H9 (cell line): ENCODE data around the gene NMUR1. TPM values are rescaled to one million over a fixed set of nuclear protein-coding genes. Genes with fewer than 3 reads are reported as not detected.

Experiments used
- DNase-seq: peaks from one replicate; pipeline ENCODE4 v3.0.0-alpha.2; 2017
- H2AFZ ChIP-seq: one replicate; pipeline ENCODE4 v1.6.1; 2013; ENCODE audit warnings: mild to moderate bottlenecking, low read length, control low read depth, moderate library complexity
- H2AK5ac ChIP-seq: 2 replicates; pipeline ENCODE4 v1.6.1; 2013; ENCODE audit warnings: low read length, control low read depth, mixed read lengths; ENCODE audit not compliant: insufficient read length
- H2BK120ac ChIP-seq: one replicate; pipeline ENCODE4 v1.6.1; 2013; ENCODE audit warnings: low read depth, mild to moderate bottlenecking, low read length, control low read depth, inconsistent platforms; ENCODE audit not compliant: poor library complexity, severe bottlenecking
- H2BK12ac ChIP-seq: 2 replicates; pipeline ENCODE4 v1.6.1; 2013; ENCODE audit warnings: low read length, control low read depth, mixed read lengths, low read depth; ENCODE audit not compliant: insufficient read length
- H2BK15ac ChIP-seq: 2 replicates; pipeline ENCODE4 v1.6.1; 2013; ENCODE audit warnings: low read depth, low read length, control low read depth
- H2BK20ac ChIP-seq: one replicate; pipeline ENCODE4 v1.6.1; 2013; ENCODE audit warnings: low read depth, mild to moderate bottlenecking, low read length, control low read depth, inconsistent platforms; ENCODE audit not compliant: poor library complexity, severe bottlenecking
- H2BK5ac ChIP-seq: 2 replicates; pipeline ENCODE4 v1.6.1; 2013; ENCODE audit warnings: low read length, control low read depth, mixed read lengths; ENCODE audit not compliant: insufficient read length
- H3K14ac ChIP-seq: 2 replicates; pipeline ENCODE4 v1.6.1; 2013; ENCODE audit warnings: low read length, control low read depth; ENCODE audit not compliant: insufficient read depth
- H3K18ac ChIP-seq: 2 replicates; pipeline ENCODE4 v1.6.1; 2013; ENCODE audit warnings: low read depth, mild to moderate bottlenecking, mixed read lengths, low read length, control low read depth; ENCODE audit not compliant: insufficient read length
- H3K23ac ChIP-seq: 2 replicates; pipeline ENCODE4 v1.6.1; 2013; ENCODE audit warnings: low read length, control low read depth, mixed read lengths, low read depth; ENCODE audit not compliant: insufficient read length
- H3K23me2 ChIP-seq: 2 replicates; pipeline ENCODE4 v1.6.1; 2013; ENCODE audit warnings: low read depth, mild to moderate bottlenecking, mixed read lengths, low read length, control low read depth; ENCODE audit not compliant: insufficient read length, poor library complexity, severe bottlenecking
- H3K27ac ChIP-seq: 2 replicates; pipeline ENCODE4 v1.5.1; 2013; ENCODE audit warnings: low read length, control low read depth, mixed read lengths, low read depth; ENCODE audit not compliant: insufficient read length
- H3K27me3 ChIP-seq: 2 replicates; pipeline ENCODE4 v1.6.1; 2013; ENCODE audit warnings: low read length, control low read depth, inconsistent platforms; ENCODE audit not compliant: insufficient read depth
- H3K4ac ChIP-seq: 2 replicates; pipeline ENCODE4 v1.6.1; 2013; ENCODE audit warnings: low read depth, mild to moderate bottlenecking, control low read depth, inconsistent platforms, low read length, moderate library complexity
- H3K4me1 ChIP-seq: 2 replicates; pipeline ENCODE4 v1.6.1; 2013; ENCODE audit warnings: low read length, control low read depth, inconsistent platforms; ENCODE audit not compliant: insufficient read depth
- H3K4me2 ChIP-seq: 2 replicates; pipeline ENCODE4 v1.6.1; 2013; ENCODE audit warnings: low read length, control low read depth, mixed read lengths; ENCODE audit not compliant: insufficient read length, insufficient read depth
- H3K56ac ChIP-seq: 2 replicates; pipeline ENCODE4 v1.6.1; 2013; ENCODE audit warnings: low read depth, mild to moderate bottlenecking, mixed read lengths, low read length, control low read depth; ENCODE audit not compliant: insufficient read length
- H3K79me1 ChIP-seq: 2 replicates; pipeline ENCODE4 v1.6.1; 2013; ENCODE audit warnings: low read depth, mild to moderate bottlenecking, moderate library complexity, low read length, control low read depth, inconsistent platforms; ENCODE audit not compliant: insufficient read depth, poor library complexity, severe bottlenecking
- H3K79me2 ChIP-seq: 2 replicates; pipeline ENCODE4 v1.6.1; 2013; ENCODE audit warnings: low read length, control low read depth, inconsistent platforms; ENCODE audit not compliant: insufficient read depth
- H3K9ac ChIP-seq: 2 replicates; pipeline ENCODE4 v1.6.1; 2013; ENCODE audit warnings: low read length, control low read depth, mixed read lengths; ENCODE audit not compliant: insufficient read length; ENCODE audit errors: extremely low read depth
- H3K9me3 ChIP-seq: one replicate; pipeline ENCODE4 v1.6.1; 2013; ENCODE audit warnings: low read depth, low read length, inconsistent platforms; ENCODE audit not compliant: control insufficient read depth
- H3T11ph ChIP-seq: one replicate; pipeline ENCODE4 v1.6.1; 2013; ENCODE audit warnings: mild to moderate bottlenecking, low read length, control low read depth, inconsistent platforms
- H4K20me1 ChIP-seq: one replicate; pipeline ENCODE4 v1.6.1; 2013; ENCODE audit not compliant: control insufficient read depth, insufficient read length, insufficient read depth
- H4K5ac ChIP-seq: 2 replicates; pipeline ENCODE4 v1.6.1; 2013; ENCODE audit warnings: low read depth, mild to moderate bottlenecking, mixed read lengths, low read length, control low read depth; ENCODE audit not compliant: insufficient read length
- H4K8ac ChIP-seq: replicated peaks from 2 replicates; pipeline ENCODE4 v1.6.1; 2013; ENCODE audit warnings: low read length, control low read depth, mixed read lengths, low read depth; ENCODE audit not compliant: insufficient read length
- H4K91ac ChIP-seq: 2 replicates; pipeline ENCODE4 v1.6.1; 2013; ENCODE audit warnings: low read depth, mild to moderate bottlenecking, moderate library complexity, mixed read lengths, low read length, control low read depth; ENCODE audit not compliant: insufficient read length
- H3K27ac Mint-ChIP-seq, 3 experiments: 2 replicates in 2 of 3; 3 replicates in 1 of 3; pipeline ENCODE4 v1.8.0; 2020 to 2021; ENCODE audit warnings: mixed read lengths in 3 of 3, mild to moderate bottlenecking in 1 of 3, moderate library complexity in 1 of 3
- H3K27me3 Mint-ChIP-seq: 2 replicates; pipeline ENCODE4 v1.8.0; 2021; ENCODE audit warnings: low read depth, mild to moderate bottlenecking, moderate library complexity, mixed read lengths
- H3K36me3 Mint-ChIP-seq, 3 experiments: 2 replicates in 2 of 3; 3 replicates in 1 of 3; pipeline ENCODE4 v1.8.0; 2020 to 2021; ENCODE audit warnings: low read depth in 3 of 3, mixed read lengths in 3 of 3; ENCODE audit not compliant: insufficient read depth in 1 of 3
- H3K4me1 Mint-ChIP-seq, 2 experiments: 2 replicates each; pipeline ENCODE4 v1.8.0; 2020; ENCODE audit warnings: mixed read lengths in 2 of 2
- H3K4me3 Mint-ChIP-seq, 2 experiments: 2 replicates in 1 of 2; 3 replicates in 1 of 2; pipeline ENCODE4 v1.8.0; 2020 to 2021; ENCODE audit warnings: mild to moderate bottlenecking in 2 of 2, mixed read lengths in 2 of 2, moderate library complexity in 1 of 2
- H3K9me3 Mint-ChIP-seq, 2 experiments: 2 replicates in 1 of 2; 3 replicates in 1 of 2; pipeline ENCODE4 v1.8.0; 2020; ENCODE audit warnings: mild to moderate bottlenecking in 2 of 2, mixed read lengths in 2 of 2, moderate library complexity in 1 of 2
- CTCF ChIP-seq: fragments of 200-600 bp; sonication (generic); conservative IDR thresholded peaks from 3 replicates; pipeline ENCODE4 v1.8.0; 2021; ENCODE audit warnings: antibody characterized with exemption, mild to moderate bottlenecking
- WGBS: extraction: QIAGEN DNeasy Blood & Tissue Kit; methylation state at CpG from one replicate; pipeline ENCODE4 v1.1.7; 2013; ENCODE audit warnings: missing lambda C conversion rate, low lambda C conversion rate, mixed read lengths; ENCODE audit not compliant: insufficient read length; ENCODE audit errors: extremely low coverage; 5-methylcytosine and 5-hydroxymethylcytosine counted together
- total RNA-seq: library from RNA; stranded (reverse); gene quantifications from 2 replicates; pipeline ENCODE4 v1.2.1, GENCODE V29; 2021

NMUR1 gene
- total RNA-seq, 1 experiment from 2014 or later: 0.20 TPM

DNA sequence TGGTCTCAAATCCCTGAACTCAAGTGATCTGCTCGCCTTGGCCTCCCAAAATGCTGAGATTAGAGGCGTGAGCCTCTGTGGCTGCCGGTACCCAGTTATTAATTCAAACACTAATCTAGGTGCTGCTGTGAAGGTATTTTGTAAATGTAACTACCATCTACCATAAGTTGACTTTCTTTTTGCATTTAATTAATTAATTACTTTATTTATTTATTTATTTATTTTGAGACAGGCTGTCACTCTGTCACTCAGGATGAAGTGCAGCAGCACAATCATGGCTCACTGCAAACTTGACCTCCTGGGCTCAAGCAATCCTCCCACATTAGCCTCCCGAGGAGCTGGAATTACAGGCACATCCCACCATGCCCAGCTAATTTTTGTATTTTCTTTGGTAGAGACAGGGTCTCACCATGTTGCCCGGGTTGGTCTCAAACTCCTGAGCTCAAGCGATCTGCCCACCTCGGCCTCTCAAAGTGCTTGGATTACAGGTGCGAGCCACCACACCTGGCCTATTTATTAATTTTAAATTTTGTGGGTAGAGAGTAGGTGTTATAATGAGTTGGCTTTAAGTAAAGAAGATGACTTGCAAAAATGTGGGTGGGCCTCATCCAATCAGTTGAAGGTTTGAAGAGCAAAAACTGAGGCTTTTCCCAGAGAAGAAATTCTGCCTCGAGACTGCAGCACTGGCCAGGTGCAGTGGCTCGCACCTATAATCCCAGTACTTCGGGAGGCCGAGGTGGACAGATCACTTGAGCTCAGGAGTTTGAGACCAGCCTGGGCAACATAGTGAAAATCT is 17.3 kb upstream of the NMUR1 start:
- Histone ChIP-seq H3T11ph (no peak overlapping the region), H2AFZ (no peak overlapping the region), H2BK12ac (no peak overlapping the region), H4K5ac (no peak overlapping the region), H3K79me1 (no peaks in the 10 kb centered on the region), H3K23me2 (no peaks in the 10 kb centered on the region), H4K91ac (no peak overlapping the region), H3K9ac (no peak overlapping the region), H3K4me1 (no peaks in the 10 kb centered on the region), H3K27ac (no peak overlapping the region), H3K4ac (no peak overlapping the region), H3K56ac (no peak overlapping the region), H3K18ac (no peak overlapping the region), H2BK20ac (no peak overlapping the region), H3K79me2 (no peaks in the 10 kb centered on the region), H2AK5ac (no peak overlapping the region), H2BK5ac (no peak overlapping the region), H3K23ac (no peak overlapping the region), H2BK15ac (no peak overlapping the region), H3K27me3 (no peaks in the 10 kb centered on the region), H3K14ac (no peak overlapping the region), H4K20me1 (no peaks in the 10 kb centered on the region), H2BK120ac (no peak overlapping the region), H3K4me2 (no peak overlapping the region), H3K9me3 (no peaks in the 10 kb centered on the region), H4K8ac (no peak overlapping the region)
- no CpG with 5 or more reads among the region's 12 CpGs for WGBS
- Mint-ChIP-seq H3K27me3 (peaks cover 2% of the 10 kb centered on the region), H3K36me3 (peaks cover 0 to 6% (median 2%) of the 10 kb centered on the region in 3 experiments; a peak in 4 of 7 replicates), H3K27ac (no peak overlapping the region), H3K4me1 (no peaks in the 10 kb centered on the region), H3K4me3 (no peak overlapping the region), H3K9me3 (peaks cover 16 to 22% of the 10 kb centered on the region in 2 experiments)
- no peak for TF ChIP-seq CTCF
- DNase-seq: no peak
